ENCODE data around the gene HLF.

HLF gene

DNA sequence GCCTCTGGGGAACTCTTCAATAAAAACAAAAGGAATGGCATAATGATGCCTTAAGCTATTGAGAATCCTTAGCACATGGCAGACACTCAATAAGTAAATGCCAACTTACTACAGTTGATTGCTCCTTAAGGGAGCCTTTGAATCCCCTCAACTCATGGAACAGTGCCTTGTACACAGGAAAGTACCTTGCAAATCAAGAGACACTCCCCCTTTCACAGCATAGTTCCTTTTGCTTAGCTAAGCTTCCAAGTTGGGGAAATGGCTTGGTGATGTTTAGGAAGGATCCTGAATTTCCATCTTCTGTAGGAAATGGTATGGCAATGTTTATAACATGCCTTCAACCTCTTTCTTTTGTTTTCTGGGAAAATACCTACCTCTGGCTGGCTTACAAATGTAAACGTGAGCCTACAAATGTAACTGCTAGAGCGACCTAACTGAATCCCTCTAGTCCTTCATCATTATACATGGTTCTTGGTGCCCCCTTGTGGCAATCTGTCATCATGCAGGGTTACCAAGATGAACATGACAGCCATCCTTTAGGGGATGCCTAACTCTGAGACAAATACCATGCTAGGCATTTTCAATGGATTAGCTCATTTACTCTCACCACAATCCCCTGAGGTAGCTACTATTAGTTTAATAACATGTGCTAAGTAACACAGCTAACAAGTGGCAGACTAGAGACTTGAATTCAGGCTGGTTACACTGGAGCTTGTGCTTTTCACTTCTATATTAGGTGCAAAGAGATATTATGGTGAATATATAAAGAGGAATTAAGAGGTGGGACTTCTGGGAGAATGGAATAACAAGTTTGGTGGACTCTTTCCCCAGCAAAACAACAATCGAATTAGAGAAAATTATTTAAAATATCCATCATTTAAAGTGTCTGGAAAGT is 91.9 kb downstream of the HLF start:
- Histone ChIP-seq H2BK15ac (ENCODE audit: low read depth, poor library complexity, severe bottlenecking) (no peak overlapping the region), H3K27ac (ENCODE audit: low read length, poor library complexity, severe bottlenecking) (no peak overlapping the region), H3K23ac (ENCODE audit: low read length in 2 of 2) (no peak overlapping the region), H3K4me3 (ENCODE audit: insufficient read depth in 1 of 2, low read depth in 1 of 2, low read length in 2 of 2) (no peak overlapping the region), H3K18ac (ENCODE audit: low read depth in 1 of 2, low read length in 2 of 2) (no peak overlapping the region), H3K9me3 (ENCODE audit: control insufficient read depth, low read length) (peaks cover 12% of the 10 kb centered on the region), H2AK5ac (ENCODE audit: low read length, severe bottlenecking) (no peak overlapping the region), H2BK12ac (ENCODE audit: low read length in 2 of 2) (no peak overlapping the region), H2BK5ac (ENCODE audit: low read depth, low read length, poor library complexity, severe bottlenecking) (no peak overlapping the region), H4K8ac (ENCODE audit: low read length) (no peak overlapping the region), H2BK120ac (ENCODE audit: low read depth, low read length) (no peak overlapping the region), H3K79me1 (replicated peaks; ENCODE audit: low read length, poor library complexity, severe bottlenecking) (no peaks in the 10 kb centered on the region), H2AFZ (ENCODE audit: low read depth, low read length) (no peak overlapping the region), H3K4ac (ENCODE audit: low read depth in 1 of 2, low read length in 2 of 2) (no peak overlapping the region), H3K4me1 (ENCODE audit: control insufficient read depth, insufficient read depth, low read depth, low read length) (no peaks in the 10 kb centered on the region), H3K4me2 (ENCODE audit: low read length, poor library complexity, severe bottlenecking) (no peak overlapping the region), H3K36me3 (ENCODE audit: control insufficient read depth in 1 of 2, insufficient read depth in 2 of 2, low read depth in 1 of 2, low read length in 2 of 2) (no peaks in the 10 kb centered on the region), H3K9ac (ENCODE audit: low read length) (no peak overlapping the region), H3K27me3 (ENCODE audit: control insufficient read depth in 1 of 2, insufficient read depth in 1 of 2, low read length in 2 of 2) (peaks cover 0 to 4% of the 10 kb centered on the region in 2 experiments), H3K14ac (ENCODE audit: low read length in 2 of 2) (no peak overlapping the region), H4K91ac (ENCODE audit: low read length) (no peak overlapping the region)
- DNase-seq = peak; percentile 67
- 13% methylated on average over 2 of the region's 3 CpGs for WGBS

- H4K91ac ChIP-seq (ENCODE audit: low read length) = no peak overlapping the region
- no peak overlapping the region for H2BK15ac ChIP-seq (ENCODE audit: low read depth, poor library complexity, severe bottlenecking)
- no peaks in the 10 kb centered on the region for H3K79me1 ChIP-seq (replicated peaks; ENCODE audit: low read length, poor library complexity, severe bottlenecking)
- no peak overlapping the region for H3K23ac ChIP-seq (ENCODE audit: low read length in 2 of 2)
- H2AK5ac ChIP-seq (ENCODE audit: low read length, severe bottlenecking) = no peak overlapping the region
- H3K4me1 ChIP-seq (ENCODE audit: control insufficient read depth, insufficient read depth, low read depth, low read length) = no peaks in the 10 kb centered on the region
- no peak overlapping the region for H4K8ac ChIP-seq (ENCODE audit: low read length)
- no peak overlapping the region for H3K14ac ChIP-seq (ENCODE audit: low read length in 2 of 2)
- no peak overlapping the region for H3K27ac ChIP-seq (ENCODE audit: low read length, poor library complexity, severe bottlenecking)
- no peak overlapping the region for H2BK120ac ChIP-seq (ENCODE audit: low read depth, low read length)
- H2BK12ac ChIP-seq (ENCODE audit: low read length in 2 of 2) = no peak overlapping the region
- H3K4ac ChIP-seq (ENCODE audit: low read depth in 1 of 2, low read length in 2 of 2) = no peak overlapping the region
- DNase-seq = no peak
- no peak overlapping the region for H3K18ac ChIP-seq (ENCODE audit: low read depth in 1 of 2, low read length in 2 of 2)
- peaks cover 0 to 4% of the 10 kb centered on the region in 2 experiments for H3K27me3 ChIP-seq (ENCODE audit: control insufficient read depth in 1 of 2, insufficient read depth in 1 of 2, low read length in 2 of 2)
- H3K36me3 ChIP-seq (ENCODE audit: control insufficient read depth in 1 of 2, insufficient read depth in 2 of 2, low read depth in 1 of 2, low read length in 2 of 2) = no peaks in the 10 kb centered on the region
- no peak overlapping the region for H3K9ac ChIP-seq (ENCODE audit: low read length)
- H3K4me2 ChIP-seq (ENCODE audit: low read length, poor library complexity, severe bottlenecking) = no peak overlapping the region
- H2BK5ac ChIP-seq (ENCODE audit: low read depth, low read length, poor library complexity, severe bottlenecking) = no peak overlapping the region
- H2AFZ ChIP-seq (ENCODE audit: low read depth, low read length) = no peak overlapping the region
- peaks cover 12% of the 10 kb centered on the region for H3K9me3 ChIP-seq (ENCODE audit: control insufficient read depth, low read length)
- H3K4me3 ChIP-seq (ENCODE audit: insufficient read depth in 1 of 2, low read depth in 1 of 2, low read length in 2 of 2) = no peak overlapping the region
Observed at GRCh38 chr17:55360971-55361370, 96.2 kb downstream of the HLF start.

DNA sequence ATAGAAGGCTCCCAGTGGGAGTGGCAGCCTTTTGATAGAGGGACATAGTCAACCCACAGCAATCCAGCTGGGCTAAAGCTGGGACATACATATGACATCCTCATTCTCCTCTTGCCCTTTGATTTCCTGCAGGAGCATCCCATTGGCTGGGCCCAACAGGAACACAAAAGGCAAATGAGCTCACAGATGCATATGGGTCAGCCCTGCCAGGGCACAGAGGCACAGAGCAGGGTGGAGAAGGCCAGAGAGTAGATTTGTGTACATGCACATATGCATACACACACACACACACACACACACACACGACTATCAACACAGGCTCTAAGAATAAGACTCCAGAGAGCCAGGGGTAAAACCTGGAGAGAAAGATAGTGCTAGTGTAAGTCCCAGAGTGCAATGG is 98.3 kb downstream of the HLF start:
- H3K4me2 ChIP-seq (ENCODE audit: low read length, poor library complexity, severe bottlenecking) = no peak overlapping the region
- H3K36me3 ChIP-seq (ENCODE audit: control insufficient read depth in 1 of 2, insufficient read depth in 2 of 2, low read depth in 1 of 2, low read length in 2 of 2) = no peaks in the 10 kb centered on the region

GRCh38 chr17:55366020-55366481 is 101.3 kb downstream of the HLF start:
- H4K8ac ChIP-seq (ENCODE audit: low read length) = no peak overlapping the region
- no peak overlapping the region for H2BK12ac ChIP-seq (ENCODE audit: low read length in 2 of 2)
- H3K14ac ChIP-seq (ENCODE audit: low read length in 2 of 2) = no peak overlapping the region
- H2BK15ac ChIP-seq (ENCODE audit: low read depth, poor library complexity, severe bottlenecking) = no peak overlapping the region
- H3K9ac ChIP-seq (ENCODE audit: low read length) = no peak overlapping the region
- no peak for DNase-seq
- H3K79me1 ChIP-seq (replicated peaks; ENCODE audit: low read length, poor library complexity, severe bottlenecking) = no peaks in the 10 kb centered on the region
- H4K91ac ChIP-seq (ENCODE audit: low read length) = no peak overlapping the region
- no peak overlapping the region for H3K4ac ChIP-seq (ENCODE audit: low read depth in 1 of 2, low read length in 2 of 2)
- peaks cover 6% of the 10 kb centered on the region for H3K9me3 ChIP-seq (ENCODE audit: control insufficient read depth, low read length)
- H2AK5ac ChIP-seq (ENCODE audit: low read length, severe bottlenecking) = no peak overlapping the region
- WGBS = 90% methylated on average over 1 of the region's 1 CpG
- no peak overlapping the region for H3K4me2 ChIP-seq (ENCODE audit: low read length, poor library complexity, severe bottlenecking)
- no peak overlapping the region for H2BK5ac ChIP-seq (ENCODE audit: low read depth, low read length, poor library complexity, severe bottlenecking)
- H3K36me3 ChIP-seq (ENCODE audit: control insufficient read depth in 1 of 2, insufficient read depth in 2 of 2, low read depth in 1 of 2, low read length in 2 of 2) = no peaks in the 10 kb centered on the region
- H2AFZ ChIP-seq (ENCODE audit: low read depth, low read length) = no peak overlapping the region
- no peak overlapping the region for H2BK120ac ChIP-seq (ENCODE audit: low read depth, low read length)
- H3K18ac ChIP-seq (ENCODE audit: low read depth in 1 of 2, low read length in 2 of 2) = no peak overlapping the region
- no peak overlapping the region for H3K23ac ChIP-seq (ENCODE audit: low read length in 2 of 2)
- H3K27ac ChIP-seq (ENCODE audit: low read length, poor library complexity, severe bottlenecking) = no peak overlapping the region
- peaks cover 0 to 6% of the 10 kb centered on the region in 2 experiments for H3K27me3 ChIP-seq (ENCODE audit: control insufficient read depth in 1 of 2, insufficient read depth in 1 of 2, low read length in 2 of 2)
- no peaks in the 10 kb centered on the region for H3K4me1 ChIP-seq (ENCODE audit: control insufficient read depth, insufficient read depth, low read depth, low read length)
- H3K4me3 ChIP-seq (ENCODE audit: insufficient read depth in 1 of 2, low read depth in 1 of 2, low read length in 2 of 2) = no peak overlapping the region

More for the DNA sequence above, 98.3 kb downstream of the HLF start:
- H4K8ac ChIP-seq (ENCODE audit: low read length) = no peak overlapping the region
- no peak overlapping the region for H2BK120ac ChIP-seq (ENCODE audit: low read depth, low read length)
- no peak overlapping the region for H3K4me3 ChIP-seq (ENCODE audit: insufficient read depth in 1 of 2, low read depth in 1 of 2, low read length in 2 of 2)
- no peak overlapping the region for H2AK5ac ChIP-seq (ENCODE audit: low read length, severe bottlenecking)
- peaks cover 12% of the 10 kb centered on the region for H3K9me3 ChIP-seq (ENCODE audit: control insufficient read depth, low read length)
- no peak overlapping the region for H3K27ac ChIP-seq (ENCODE audit: low read length, poor library complexity, severe bottlenecking)
- no peak overlapping the region for H4K91ac ChIP-seq (ENCODE audit: low read length)
- no peak overlapping the region for H2BK12ac ChIP-seq (ENCODE audit: low read length in 2 of 2)
- no peak overlapping the region for H3K23ac ChIP-seq (ENCODE audit: low read length in 2 of 2)
- H3K18ac ChIP-seq (ENCODE audit: low read depth in 1 of 2, low read length in 2 of 2) = no peak overlapping the region
- H3K14ac ChIP-seq (ENCODE audit: low read length in 2 of 2) = no peak overlapping the region
- no peak overlapping the region for H2AFZ ChIP-seq (ENCODE audit: low read depth, low read length)
- H3K79me1 ChIP-seq (replicated peaks; ENCODE audit: low read length, poor library complexity, severe bottlenecking) = no peaks in the 10 kb centered on the region
- no peak overlapping the region for H3K9ac ChIP-seq (ENCODE audit: low read length)
- H2BK5ac ChIP-seq (ENCODE audit: low read depth, low read length, poor library complexity, severe bottlenecking) = no peak overlapping the region
- H3K27me3 ChIP-seq (ENCODE audit: control insufficient read depth in 1 of 2, insufficient read depth in 1 of 2, low read length in 2 of 2) = no peaks in the 10 kb centered on the region
- H3K4me1 ChIP-seq (ENCODE audit: control insufficient read depth, insufficient read depth, low read depth, low read length) = no peaks in the 10 kb centered on the region
- no peak overlapping the region for H2BK15ac ChIP-seq (ENCODE audit: low read depth, poor library complexity, severe bottlenecking)
- H3K4ac ChIP-seq (ENCODE audit: low read depth in 1 of 2, low read length in 2 of 2) = no peak overlapping the region
- no CpG with 5 or more reads among the region's 1 CpG for WGBS
- DNase-seq = no peak

Measured in mesenchymal stem cell (in vitro differentiated cells and primary cell).